ENCODE measurements around the gene KCNN1.
"Not testable (repeated sequence)": the region's sequence is repeated elsewhere in the genome, so short reads cannot be mapped to it uniquely, and the experiment has no call there.

KCNN1 gene

DNA sequence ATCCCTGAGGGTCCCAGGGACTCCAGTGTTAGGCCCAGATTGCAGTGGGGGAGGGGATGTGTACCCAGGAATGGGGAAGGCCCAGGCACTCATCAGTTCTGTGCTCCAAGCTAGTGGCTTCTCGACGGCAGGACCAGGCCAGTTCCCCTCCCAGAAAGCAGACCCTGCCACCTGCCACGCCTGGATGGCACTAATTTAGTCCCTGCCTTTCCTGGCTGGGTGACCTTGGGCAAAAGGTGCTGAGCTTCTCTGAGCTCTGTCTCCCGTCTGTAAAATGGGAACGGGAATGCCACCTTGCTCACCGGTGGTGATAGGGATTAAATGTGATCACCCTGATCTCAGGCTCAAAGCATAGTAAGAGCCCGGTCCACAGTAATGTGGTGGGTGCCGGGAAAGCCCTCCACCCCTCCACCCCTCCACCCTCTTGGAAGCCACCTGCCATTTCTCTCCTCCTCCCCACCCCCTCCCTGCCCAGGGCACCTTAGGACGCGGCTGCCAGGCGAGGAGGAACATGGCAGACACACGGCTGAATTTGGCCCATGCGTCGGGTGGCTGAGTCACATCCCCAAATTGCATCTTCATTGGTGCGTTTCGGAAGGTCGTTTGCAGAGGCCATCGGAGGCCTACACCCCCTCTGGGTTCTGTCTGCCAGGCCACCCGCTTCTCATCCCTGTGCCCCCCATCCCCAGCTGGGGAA, 2.3 kb downstream of the KCNN1 start:
- no peak for DNase-seq (ENCODE audit: low read depth)

DNA sequence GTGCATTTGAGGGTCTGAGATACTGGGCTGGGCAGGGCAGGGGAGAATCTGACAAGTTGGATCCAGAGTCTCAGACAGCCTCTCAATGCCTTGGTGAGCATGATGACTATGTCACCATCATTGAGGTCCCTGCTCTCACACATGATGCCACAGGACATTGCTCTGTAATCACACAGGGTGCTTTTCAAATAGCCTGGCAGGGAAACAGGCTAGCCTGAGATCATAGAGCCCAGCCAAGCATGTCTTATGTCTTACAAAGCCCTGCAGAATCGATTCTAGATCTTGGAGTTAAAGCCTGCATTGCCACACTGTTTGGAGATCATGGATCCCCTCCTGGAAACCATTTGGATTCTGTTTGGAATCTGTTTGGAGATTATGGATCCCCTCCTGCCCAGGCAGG, 5.3 kb downstream of the KCNN1 start:
- no peak for DNase-seq (ENCODE audit: low read depth)

DNA sequence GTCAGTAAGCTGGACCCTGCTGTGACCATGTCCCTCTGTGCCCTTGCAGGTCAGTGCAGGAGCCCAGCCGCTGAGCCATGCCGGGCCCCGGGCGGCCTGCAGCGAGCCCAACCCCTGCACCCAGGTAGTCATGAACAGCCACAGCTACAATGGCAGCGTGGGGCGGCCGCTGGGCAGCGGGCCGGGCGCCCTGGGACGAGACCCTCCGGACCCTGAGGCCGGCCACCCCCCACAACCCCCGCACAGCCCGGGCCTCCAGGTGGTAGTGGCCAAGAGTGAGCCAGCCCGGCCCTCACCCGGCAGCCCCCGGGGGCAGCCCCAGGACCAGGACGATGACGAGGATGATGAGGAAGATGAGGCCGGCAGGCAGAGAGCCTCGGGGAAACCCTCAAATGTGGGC, 6.9 kb downstream of the KCNN1 start:
- no peak for DNase-seq (ENCODE audit: low read depth)

DNA sequence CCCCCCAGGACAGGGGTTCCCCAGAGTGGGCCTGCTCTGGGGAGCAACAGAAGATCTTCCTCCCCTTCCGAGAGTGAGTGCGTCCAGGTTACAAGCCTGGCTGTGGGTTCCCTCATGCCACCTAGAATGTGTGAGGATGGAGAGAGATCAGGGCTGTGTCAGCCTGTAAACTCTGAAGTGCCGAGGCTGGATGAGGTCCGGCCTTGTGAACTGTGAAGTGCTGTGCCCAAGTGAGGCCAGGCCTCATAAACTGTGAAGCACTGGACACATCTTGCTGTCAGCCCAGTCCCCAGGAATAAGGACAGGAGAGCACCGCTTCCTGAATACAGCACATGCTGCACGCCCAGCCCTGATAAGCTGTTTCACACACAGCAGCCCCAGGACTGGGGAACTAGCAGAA, 7.6 kb downstream of the KCNN1 start:
- no peak for DNase-seq (ENCODE audit: low read depth)

DNA sequence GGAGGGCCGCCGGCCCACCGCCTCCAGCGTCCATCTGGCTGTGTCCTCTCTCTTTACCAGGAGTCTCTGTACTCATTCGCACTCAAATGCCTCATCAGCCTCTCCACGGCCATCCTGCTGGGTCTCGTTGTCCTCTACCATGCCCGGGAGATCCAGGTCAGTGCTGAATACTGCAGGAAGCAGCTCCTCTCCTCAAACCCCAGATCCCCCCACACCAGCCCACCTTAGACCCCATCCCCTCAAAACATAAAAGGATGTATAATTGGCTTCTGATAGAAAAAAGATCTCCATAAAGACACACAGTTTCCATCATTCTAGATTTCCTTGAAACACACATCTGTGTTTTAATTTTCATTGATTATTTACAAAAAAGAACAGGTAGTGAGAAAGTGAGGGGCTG, 8.1 kb downstream of the KCNN1 start:
- no peak for DNase-seq (ENCODE audit: low read depth)

DNA sequence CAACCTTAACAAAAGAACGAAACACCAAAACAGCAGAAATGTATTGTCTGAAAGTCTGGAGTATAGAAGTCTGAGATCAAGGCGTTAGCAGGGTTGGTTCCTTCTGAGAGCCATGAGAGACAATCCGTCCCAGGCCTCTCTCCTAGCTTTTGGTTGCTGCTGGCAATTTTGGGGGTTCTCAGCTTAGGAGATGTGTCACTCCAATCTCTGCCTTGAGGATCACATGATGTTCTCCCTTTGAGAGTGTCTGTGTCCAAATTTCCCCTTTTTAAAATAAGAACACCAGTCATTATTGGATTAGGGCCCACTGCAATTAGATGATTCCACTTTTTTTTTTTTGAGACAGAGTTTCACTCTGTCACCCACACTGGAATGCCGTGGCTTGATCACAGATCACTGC, 10.1 kb downstream of the KCNN1 start:
- DNase-seq (ENCODE audit: low read depth) = no peak

DNA sequence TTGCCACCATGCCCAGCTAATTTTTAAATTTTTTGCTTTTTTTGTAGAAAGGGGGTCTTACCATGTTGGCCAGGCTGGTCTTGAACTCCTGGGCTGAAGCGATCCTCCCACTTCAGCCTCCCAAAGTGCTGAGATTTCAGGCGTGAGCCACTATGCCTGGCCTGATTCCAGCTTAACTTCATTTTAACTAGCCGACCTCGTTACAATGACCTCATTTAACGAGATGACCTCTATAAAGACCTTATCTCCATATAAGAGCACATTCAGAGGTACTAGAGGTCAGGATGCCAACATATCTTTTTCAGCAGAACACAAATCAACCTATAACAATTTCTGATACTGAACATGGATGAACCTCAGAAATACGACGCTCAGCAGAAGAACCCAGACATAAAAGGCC, 10.6 kb downstream of the KCNN1 start:
- DNase-seq (ENCODE audit: low read depth) = no peak

DNA sequence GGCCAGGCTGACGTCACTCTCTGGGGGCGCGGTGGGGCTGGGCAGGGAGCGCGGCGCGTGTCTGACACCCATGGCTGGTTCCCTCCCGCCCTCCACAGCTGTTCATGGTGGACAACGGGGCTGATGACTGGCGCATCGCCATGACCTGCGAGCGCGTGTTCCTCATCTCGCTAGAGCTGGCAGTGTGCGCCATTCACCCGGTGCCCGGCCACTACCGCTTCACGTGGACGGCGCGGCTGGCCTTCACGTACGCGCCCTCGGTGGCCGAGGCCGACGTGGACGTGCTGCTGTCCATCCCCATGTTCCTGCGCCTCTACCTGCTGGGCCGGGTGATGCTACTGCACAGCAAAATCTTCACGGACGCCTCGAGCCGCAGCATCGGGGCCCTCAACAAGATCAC, 14.7 kb downstream of the KCNN1 start:
- DNase-seq (ENCODE audit: low read depth) = no peak

DNA sequence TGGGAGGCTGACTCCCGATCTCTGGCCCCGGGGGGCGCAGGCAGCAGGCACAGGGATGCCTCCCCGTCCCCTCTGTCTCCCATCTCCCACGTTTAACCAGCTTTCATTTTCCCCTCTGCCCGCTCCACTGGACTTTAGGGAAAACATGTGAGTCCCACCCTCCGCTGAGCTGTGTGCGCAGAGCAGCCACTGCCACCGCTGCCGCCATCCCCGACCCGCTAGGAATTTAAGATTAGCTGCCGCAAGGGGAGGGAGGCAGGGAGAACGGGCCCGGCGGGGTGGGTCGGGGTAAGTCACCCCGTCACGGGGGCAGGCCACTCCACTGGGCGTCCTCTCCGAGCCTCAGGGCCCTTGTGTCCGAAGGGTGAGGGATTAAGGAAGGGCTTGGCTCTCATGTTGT, 15.5 kb downstream of the KCNN1 start:
- DNase-seq (ENCODE audit: low read depth) = no peak

DNA sequence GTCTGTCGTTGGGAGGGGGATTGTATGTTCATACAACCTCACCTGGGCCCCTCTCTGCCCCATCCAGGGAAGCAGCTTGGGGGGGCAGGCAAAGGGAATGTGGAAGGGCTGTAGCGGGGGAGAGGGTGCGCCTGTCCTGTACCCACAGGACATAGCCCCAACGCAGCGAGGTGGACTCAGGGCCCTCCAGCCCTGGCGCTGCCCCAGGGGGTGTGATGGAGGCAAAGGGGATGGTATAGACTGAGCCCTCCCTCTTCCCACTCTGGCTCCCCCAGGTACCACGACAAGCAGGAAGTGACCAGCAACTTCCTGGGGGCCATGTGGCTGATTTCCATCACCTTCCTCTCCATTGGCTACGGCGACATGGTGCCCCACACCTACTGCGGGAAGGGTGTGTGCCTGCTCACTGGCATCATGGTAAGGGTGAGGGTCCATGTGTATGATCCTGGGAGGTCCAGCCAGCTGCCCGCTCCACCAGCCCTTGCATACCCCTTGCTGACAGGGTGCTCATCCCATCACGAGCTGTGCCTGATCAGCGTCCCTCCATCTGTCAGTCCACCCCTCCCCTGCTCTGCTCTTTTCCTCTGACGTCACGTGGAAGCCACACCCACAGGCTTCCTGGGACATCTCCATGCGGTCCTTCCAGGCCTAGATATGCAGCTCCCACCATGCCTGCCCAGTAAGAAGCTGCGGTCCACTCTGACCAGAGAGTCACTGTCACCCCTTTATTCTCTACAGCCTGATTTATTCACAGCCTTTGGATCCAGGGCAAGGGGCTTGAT, 18.3 kb downstream of the KCNN1 start:
- peak; percentile 9 for DNase-seq (ENCODE audit: low read depth)

DNA sequence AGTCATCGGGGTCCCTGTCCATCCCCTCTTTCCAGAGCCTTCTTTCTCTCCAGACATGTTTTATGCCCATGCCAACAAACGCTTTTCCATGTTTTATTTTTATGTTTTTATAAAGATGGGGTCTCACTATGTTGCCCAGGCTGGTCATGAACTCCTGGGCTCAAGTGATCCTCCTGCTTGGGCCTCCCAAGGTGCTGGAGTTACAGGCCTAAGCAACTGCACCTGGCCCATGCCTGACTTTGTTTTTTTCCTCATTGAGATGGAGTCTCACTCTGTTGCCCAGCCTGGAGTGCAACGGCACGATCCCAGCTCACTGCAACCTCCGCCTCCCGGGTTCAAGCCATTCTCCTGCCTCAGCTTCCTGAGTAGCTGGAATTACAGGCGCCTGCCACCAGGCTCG, 19.7 kb downstream of the KCNN1 start:
- not testable (repeated sequence) for DNase-seq (ENCODE audit: low read depth)

DNA sequence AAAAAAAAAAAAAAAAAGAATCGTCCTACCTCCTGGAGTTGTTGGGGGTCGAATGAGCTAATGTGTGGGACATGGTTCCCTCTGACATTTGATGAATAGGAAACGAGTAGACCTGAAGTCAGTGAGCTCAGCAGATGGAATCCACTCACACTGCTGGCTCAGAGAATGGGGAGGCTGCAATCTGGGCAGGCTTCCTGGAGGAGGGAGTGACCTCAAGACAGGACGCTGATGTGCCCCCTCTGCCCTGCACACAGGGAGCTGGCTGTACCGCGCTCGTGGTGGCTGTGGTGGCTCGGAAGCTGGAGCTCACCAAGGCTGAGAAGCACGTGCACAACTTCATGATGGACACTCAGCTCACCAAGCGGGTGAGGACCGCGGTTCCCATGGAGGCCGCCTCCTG, 21.3 kb downstream of the KCNN1 start:
- DNase-seq (ENCODE audit: low read depth) = no peak

DNA sequence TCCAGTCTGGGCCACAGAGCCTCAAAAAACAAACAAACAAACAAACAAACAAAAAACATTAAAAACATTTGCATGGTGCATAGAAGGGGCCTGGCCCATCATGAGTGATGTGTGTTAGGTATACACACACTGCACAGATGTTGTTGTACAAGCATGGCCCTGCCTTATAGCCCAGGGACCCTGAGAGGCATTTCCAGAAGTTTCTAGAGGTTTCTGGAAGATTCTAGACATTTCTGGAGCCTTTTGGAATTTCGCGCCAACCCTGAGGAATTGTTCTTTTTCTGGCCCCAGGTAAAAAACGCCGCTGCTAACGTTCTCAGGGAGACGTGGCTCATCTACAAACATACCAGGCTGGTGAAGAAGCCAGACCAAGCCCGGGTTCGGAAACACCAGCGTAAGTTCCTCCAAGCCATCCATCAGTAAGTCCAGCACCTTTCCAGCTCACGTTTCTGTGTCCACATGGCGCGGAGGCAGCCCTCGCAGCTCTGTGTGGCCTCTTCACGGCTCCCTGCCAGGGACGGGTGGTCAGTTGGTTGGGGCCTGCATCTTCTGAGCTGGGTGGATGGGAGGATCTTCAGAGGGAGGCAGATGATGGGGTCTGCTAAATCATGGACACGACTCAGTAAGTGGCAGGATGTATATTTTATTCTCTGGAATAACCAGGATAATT, 22.7 kb downstream of the KCNN1 start:
- no peak for DNase-seq (ENCODE audit: low read depth)

DNA sequence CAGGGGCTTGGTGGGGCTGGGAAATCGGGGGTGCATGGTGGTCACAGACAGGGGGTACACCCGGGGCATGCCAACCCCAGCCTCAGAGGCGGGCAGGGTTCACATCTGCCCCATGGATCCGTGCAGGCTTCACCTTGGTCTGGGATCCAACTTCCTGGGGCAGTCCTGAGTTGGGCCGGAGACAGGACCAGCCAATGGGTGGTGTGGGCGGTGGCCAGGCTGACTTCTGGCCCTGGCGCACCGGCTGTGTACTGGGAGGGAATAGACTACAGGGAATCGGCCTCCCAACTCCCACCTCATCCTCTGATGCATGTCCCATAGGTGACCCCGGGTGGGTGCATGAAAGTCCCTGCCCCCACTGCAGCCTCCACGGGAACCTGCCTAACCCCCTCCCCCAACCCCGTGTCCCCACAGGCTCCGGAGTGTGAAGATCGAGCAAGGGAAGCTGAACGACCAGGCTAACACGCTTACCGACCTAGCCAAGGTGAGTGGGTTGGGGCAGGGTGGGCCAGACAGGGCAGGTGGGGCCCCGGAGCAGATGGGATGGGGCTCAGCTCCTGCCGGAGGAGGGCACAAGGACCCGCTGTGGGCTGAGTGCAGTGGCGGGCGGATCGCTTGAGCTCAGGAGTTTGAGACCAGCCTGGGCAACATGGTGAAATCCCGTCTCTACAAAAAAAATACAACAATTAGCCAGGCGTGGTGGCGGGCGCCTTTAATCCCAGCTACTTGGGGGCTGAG, 26.3 kb downstream of the KCNN1 start:
- no peak for DNase-seq (ENCODE audit: low read depth)

DNA sequence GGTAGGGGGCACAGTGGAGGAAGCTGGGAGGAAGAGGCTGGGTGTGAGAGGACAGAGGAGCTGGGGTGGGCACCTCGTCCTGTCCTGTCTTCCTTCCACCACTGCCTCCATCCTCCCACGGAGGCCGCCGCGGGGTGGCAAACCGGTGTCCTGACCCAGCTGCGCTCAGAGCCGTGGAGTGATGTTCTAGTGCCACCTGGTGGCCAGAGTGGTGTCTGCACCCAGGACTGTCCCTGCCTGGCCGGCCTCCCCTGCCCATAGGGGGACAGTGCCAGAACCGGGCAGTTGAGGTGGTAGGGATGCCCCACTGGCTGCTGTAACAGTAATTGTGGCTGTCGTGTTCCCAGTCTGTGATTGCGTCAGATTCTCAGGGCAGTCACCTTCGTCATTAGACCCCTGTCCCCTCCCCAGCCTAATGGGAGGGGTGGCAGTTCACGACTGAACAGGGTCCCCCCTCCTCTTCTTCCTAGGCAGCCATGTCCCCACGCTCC, 30.0 kb downstream of the KCNN1 start:
- peak; percentile 48 for DNase-seq (ENCODE audit: low read depth)

DNA sequence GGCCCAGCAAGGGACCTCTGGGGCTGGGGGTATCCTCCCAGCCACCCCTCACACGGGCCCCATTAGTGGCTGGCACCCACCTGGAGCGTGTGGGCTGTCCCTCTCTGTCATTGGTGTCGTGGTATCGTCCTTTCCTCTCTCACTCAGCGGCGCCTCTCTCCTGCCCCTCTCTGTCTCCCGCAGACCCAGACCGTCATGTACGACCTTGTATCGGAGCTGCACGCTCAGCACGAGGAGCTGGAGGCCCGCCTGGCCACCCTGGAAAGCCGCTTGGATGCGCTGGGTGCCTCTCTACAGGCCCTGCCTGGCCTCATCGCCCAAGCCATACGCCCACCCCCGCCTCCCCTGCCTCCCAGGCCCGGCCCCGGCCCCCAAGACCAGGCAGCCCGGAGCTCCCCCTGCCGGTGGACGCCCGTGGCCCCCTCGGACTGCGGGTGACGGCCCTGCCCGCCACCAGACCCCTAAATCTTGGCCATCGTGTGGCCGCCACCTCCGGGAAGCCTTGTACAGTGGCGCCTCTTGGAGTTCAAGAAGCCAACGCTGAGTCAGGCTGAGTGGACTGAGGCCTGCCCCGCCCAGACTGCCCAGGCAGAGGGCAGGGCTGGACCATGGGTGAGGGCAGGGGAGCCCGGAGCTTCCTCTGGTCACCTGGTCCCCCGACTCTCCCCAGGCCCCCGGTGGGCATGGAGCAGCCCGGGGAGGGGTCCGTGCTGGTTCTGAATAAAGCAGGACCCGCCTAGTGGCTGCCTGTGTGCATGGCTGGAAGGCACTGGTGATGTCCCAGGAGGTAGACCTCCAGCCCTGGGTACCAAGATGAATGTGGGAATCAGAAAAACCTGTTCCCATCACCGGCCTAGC, 31.3 kb downstream of the KCNN1 start:
- peak; percentile 25 for DNase-seq (ENCODE audit: low read depth)

DNA sequence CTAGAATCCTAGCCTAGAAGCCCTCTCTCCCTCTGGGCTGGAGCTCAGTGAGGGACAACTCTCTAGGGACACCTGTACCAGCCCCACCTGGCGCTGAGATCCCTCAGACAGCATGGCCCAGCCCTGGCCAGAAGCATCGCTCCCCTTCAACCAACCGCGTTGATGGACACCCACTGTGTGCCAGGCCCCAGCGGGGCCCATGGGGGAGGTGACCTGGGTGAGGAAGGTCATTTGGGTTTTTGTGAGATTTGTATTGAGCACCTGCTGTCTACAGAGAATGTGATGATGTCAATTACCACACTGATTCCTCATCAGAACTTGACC, 31.9 kb downstream of the KCNN1 start:
- DNase-seq (ENCODE audit: low read depth) = no peak

DNA sequence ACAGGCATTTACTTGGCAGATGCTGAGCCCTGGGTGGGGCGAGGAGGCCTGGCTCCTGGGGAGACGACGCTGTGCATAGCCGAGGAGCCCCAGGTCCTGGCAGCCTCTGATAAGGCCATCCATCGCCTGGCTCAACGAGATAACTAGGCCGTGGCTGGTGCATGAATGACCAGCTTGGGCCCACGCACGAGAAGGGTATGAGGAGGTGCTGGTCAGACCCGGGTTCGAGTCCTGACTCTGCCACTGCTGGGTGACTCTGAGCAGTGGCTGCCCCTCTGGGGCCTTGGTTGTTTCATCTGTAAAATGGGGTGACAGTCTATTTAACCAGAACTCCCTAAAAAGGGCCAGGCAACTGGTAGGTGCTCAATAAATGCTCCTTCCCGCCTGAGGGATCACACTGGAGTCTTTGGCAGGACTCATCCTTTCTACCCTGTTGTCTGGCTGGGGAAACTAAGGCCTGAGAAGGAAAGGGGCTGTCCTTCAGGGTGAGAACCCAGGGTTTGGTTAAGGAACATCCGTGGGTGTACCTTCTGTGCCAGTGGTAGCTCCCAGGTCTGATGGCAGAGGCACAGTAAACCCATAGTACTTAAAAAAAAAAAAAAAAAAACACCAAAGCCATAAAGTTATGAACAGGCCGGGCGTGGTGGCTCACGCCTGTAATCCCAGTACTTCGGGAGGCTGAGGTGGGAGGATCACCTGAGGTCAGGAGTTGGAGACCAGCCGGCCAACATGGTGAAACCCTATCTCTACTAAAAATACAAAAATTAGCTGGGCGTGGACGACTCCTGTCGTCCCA, 33.0 kb downstream of the KCNN1 start:
- no peak for DNase-seq (ENCODE audit: low read depth)

DNA sequence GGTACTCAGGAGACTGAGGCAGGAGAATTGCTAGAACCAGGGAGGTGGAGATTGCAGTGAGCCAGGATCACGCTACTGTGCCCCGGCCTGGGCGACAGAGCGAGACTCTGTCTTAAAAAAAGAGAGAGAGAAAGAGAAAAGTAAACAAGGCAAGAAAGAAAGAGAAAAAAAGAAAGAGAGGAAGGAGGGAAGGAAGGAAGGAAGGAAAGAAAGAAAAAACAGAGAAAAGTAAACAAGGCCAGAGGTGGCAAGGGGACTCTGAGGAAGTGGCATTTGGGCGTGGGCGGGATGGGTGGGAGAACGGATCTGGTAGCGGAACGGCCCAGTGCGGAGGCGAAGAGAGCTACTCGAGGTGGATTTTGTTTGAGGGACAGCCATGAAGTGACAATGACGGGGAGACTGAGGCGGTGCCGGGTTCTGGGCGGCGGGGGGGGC, 33.6 kb downstream of the KCNN1 start:
- no peak for DNase-seq (ENCODE audit: low read depth)

DNA sequence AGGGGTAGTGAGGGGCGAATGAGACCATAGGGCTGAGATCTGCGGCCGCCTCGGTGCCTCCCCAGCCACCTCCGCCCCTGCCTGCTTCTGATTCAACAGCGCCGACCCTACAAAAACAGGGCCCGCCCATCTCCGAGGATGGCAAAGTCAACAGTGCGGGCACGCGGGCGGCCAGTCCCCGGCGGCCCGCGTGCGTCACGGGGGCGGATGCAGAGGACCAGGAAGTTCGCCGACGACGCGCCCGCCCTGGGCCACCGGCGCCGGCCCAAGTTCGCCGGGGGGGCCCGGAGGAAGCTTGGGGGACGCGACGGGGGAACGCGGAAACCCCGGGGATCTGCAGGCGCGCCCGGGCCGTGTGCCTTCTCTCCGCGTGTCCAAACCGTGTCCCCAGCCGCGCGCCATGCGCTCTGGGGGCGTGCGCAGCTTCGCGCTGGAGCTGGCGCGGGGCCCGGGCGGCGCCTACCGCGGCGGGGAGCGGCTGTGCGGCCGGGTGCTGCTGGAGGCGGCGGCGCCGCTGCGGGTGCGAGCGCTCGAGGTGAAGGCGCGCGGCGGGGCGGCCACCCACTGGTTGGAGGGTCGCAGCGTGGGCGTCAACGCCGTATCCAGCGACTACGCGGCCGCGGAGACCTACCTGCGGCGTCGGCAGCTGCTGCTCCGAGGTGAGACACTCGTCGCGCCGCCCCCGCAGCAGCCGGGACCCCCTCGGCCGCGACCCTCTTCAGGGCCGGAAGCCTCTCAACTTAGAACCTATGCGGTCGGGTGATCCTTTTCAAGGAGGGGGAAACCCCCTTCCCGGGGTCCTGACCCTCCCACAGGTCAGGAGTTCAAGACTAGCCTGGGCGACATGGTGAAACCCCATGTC, 34.2 kb downstream of the KCNN1 start:
- DNase-seq (ENCODE audit: low read depth) = peak; percentile 34
